ENCODE results near the gene CSNK1D. TPM values are rescaled to one million over a fixed set of nuclear protein-coding genes. Genes with fewer than 3 reads are reported as not detected.
A peak's percentile ranks its signal among the peaks of the same experiment; 100 is the strongest.

CSNK1D gene
- total and polyA plus RNA-seq, 7 donors, result 73.5 to 139 (median 115) TPM

DNA sequence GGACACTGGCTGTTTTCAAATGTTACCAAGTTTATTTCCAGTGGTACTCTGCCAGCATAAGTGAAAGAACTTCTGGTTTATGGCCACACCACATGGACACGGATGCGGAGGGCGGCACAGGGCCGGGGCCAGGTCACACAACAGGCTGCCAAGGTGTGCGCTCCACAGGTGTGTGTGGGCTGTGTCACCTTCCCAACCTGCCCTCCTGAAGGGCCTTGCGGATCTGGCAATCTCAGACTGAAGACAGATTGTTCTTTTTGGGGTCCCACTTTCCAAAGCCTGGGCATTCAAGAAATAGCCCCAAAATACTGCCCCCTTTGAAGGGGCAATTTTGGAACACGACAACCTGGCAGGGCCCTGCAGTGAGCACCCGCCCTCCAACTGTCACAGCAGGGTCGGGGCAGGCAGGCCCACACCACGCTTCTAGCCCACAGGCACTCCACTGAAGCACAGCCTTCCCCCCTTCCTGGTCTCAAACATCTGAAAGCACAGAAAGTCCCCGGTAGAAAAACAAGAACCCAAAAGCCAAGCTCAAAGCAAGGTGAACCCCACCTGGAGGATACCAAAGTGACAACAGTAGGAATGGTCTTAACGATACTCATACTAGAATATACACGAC lies 3.5 kb downstream of the CSNK1D start:
- Histone ChIP-seq H3K9me3 (no peaks in the 10 kb centered on the region), H3K27ac (peak overlapping the region; percentile 81), H3K27me3 (ENCODE audit: insufficient read depth in 3 of 3, low read length in 2 of 3) (no peaks in the 10 kb centered on the region), H3K36me3 (ENCODE audit: insufficient read depth in 1 of 2, low read depth in 1 of 2) (peaks cover 3 to 45% of the 10 kb centered on the region in 2 donors), H3K4me3 (no peak overlapping the region), H3K4me1 (peaks cover 72% of the 10 kb centered on the region)
- intact Hi-C loops (cut with DNase I), result loop anchor here in 1 of 2 donors (2.0 to 5.0 kb wide), 2 partner anchors 21 to 33 kb away; no protein-coding TSS in a partner anchor
- DNase-seq (no peak), ATAC-seq (no peak)
- TF ChIP-seq, protein P1, sequence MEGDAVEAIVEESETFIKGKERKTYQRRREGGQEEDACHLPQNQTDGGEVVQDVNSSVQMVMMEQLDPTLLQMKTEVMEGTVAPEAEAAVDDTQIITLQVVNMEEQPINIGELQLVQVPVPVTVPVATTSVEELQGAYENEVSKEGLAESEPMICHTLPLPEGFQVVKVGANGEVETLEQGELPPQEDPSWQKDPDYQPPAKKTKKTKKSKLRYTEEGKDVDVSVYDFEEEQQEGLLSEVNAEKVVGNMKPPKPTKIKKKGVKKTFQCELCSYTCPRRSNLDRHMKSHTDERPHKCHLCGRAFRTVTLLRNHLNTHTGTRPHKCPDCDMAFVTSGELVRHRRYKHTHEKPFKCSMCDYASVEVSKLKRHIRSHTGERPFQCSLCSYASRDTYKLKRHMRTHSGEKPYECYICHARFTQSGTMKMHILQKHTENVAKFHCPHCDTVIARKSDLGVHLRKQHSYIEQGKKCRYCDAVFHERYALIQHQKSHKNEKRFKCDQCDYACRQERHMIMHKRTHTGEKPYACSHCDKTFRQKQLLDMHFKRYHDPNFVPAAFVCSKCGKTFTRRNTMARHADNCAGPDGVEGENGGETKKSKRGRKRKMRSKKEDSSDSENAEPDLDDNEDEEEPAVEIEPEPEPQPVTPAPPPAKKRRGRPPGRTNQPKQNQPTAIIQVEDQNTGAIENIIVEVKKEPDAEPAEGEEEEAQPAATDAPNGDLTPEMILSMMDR (IDR thresholded peaks at IDR 0.05), result no peak
- WGBS, 3 donors, result 66 to 77% (median 68%) methylated on average over 13 of the region's 13 CpGs

DNA sequence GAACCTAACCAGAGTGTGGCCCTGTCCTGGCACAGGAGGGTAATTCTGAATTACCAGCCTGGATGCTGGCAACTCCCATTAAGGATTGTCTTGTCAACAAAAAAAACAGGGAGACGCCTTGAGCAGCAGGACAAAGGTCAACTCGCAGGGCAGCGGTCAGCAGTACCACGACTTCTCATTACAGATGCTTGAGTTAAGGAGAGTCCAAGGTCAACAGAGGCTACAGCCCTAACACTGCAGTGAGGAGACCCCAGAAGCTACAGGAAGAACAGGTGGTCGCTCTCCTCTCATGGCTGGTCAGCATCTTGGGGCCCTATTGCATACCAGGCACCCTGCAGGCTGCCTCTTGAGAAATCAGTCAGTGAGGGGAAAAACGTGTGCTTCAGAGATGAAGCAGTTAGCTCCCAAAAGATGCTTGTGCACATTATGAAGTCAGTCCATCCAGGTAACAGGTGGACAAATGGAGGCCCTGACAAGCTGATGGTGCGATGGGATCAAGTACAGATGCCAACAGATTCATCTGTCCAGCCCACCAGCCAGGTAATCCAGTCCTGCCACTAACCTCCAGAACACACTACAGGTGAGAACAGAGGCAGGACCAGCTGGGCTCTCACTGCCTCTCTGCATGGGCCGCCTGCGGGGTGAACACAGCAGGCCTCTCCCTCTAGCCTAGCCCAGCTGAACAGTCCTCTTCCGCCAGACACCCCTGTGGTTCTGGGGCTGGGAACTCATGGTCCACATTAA lies 4.2 kb downstream of the CSNK1D start:
- 61 to 71% (median 67%) methylated on average over 10 of the region's 10 CpGs for WGBS, 3 donors
- DNase-seq, result no peak
- no peaks in the 10 kb centered on the region for H3K27me3 ChIP-seq (ENCODE audit: insufficient read depth in 3 of 3, low read length in 2 of 3)
- peaks cover 72% of the 10 kb centered on the region for H3K4me1 ChIP-seq
- H3K27ac ChIP-seq, result peak overlapping the region; percentile 81
- intact Hi-C loops (cut with DNase I), result loop anchor here in 1 of 2 donors (2.0 kb wide), 1 partner anchor 21 kb away; no protein-coding TSS in a partner anchor
- TF ChIP-seq, protein P1 (IDR thresholded peaks at IDR 0.05), result no peak
- H3K9me3 ChIP-seq, result no peaks in the 10 kb centered on the region
- peaks cover 6 to 52% of the 10 kb centered on the region in 2 donors for H3K36me3 ChIP-seq (ENCODE audit: insufficient read depth in 1 of 2, low read depth in 1 of 2)
- no peak for ATAC-seq
- no peak overlapping the region for H3K4me3 ChIP-seq

DNA sequence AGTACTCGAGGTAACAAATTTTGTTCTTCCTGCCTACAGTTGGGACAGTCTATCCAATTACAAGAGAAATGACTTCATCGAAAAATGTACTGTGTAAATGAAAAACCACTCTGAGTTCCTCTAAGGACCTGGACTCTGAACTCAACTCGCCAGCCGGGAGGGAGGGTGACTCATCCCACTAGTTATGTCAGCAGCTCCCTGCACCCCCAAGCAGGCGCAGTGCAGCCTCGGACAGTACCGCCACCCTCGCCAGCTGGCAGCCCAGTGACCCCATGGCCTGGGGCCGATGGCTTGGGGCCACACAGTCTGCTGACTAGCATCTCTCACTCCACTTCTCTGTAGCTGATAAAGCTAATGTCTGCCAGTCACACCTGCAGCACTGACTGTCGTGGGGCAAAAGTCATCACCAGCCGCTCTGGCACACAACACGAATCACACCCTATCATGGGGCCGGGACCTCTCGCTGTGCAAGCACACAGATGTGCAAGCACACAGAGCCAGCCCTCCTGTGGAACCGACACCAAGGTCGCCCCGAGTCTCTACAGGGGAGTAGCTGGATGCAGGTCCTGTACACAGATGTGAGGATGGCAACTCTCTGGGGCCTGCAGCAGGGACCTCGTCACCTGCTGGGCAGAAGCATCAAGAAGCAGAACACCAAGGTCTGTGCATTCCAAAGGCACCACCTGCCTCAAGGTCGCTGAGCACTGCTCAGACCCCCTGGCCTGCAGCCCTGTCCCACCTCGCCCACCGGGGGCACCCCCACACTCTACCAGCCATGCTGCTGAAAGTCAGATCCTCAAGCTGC lies 5.7 kb downstream of the CSNK1D start:
- peak; percentile 92 to 97 (median 94) for ATAC-seq

DNA sequence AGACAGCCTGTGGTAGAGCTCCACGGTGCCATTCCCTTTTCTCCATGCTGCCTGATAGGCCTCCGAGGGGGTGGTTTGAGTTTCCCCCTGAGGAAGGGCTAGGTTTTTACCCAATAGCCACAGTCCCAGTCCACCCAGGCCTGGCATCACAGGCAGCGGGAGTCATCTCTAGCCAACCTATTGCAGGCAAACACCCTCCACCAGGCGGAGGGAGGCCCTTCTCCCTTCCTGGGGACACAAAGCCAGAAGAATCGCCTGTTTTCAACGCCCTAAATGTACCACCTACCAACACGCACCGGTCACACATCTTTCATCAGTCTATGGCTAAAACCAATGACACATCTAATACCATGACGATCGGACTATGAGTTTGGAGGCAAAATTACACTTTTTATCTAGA lies 7.4 kb downstream of the CSNK1D start:
- Histone ChIP-seq H3K4me1 (peaks cover 52% of the 10 kb centered on the region), H3K4me3 (no peak overlapping the region), H3K27ac (peak overlapping the region; percentile 81), H3K36me3 (ENCODE audit: insufficient read depth in 1 of 2, low read depth in 1 of 2) (peaks cover 23 to 74% of the 10 kb centered on the region in 2 donors), H3K9me3 (no peaks in the 10 kb centered on the region), H3K27me3 (ENCODE audit: insufficient read depth in 3 of 3, low read length in 2 of 3) (no peaks in the 10 kb centered on the region)
- 80 to 89% (median 82%) methylated on average over 10 of the region's 10 CpGs for WGBS, 3 donors
- DNase-seq (peak in 1 of 2 donors; percentile 36), ATAC-seq (no peak)
- intact Hi-C loops (cut with DNase I), result no loop called here
- TF ChIP-seq, protein P1 (IDR thresholded peaks at IDR 0.05), result no peak

More for the DNA sequence above, 5.7 kb downstream of the CSNK1D start:
- H3K27me3 ChIP-seq (ENCODE audit: insufficient read depth in 3 of 3, low read length in 2 of 3), result no peaks in the 10 kb centered on the region
- TF ChIP-seq, protein P1 (IDR thresholded peaks at IDR 0.05), result no peak
- peak overlapping the region; percentile 46 for H3K4me3 ChIP-seq
- no peaks in the 10 kb centered on the region for H3K9me3 ChIP-seq
- DNase-seq, result peak; percentile 97 to 99
- 13 to 19% (median 13%) methylated on average over 21 of the region's 21 CpGs for WGBS, 3 donors
- H3K4me1 ChIP-seq, result peaks cover 65% of the 10 kb centered on the region
- peak overlapping the region; percentile 81 for H3K27ac ChIP-seq
- H3K36me3 ChIP-seq (ENCODE audit: insufficient read depth in 1 of 2, low read depth in 1 of 2), result peaks cover 13 to 67% of the 10 kb centered on the region in 2 donors
- intact Hi-C loops (cut with DNase I), result loop anchor here in 1 of 2 donors (2.0 kb wide), 1 partner anchor 23 kb away; no protein-coding TSS in a partner anchor
